Skin epidermis (tissue), 12 donors: Measurements from ENCODE around the gene PRMT6.
"Not testable (repeated sequence)": the region's sequence is repeated elsewhere in the genome, so short reads cannot be mapped to it uniquely, and the experiment has no call there.

Source experiments
- H3K27ac ChIP-seq, 21 experiments: fragments of 200-600 bp; sonication (generic) in 11 of 21; one replicate each; pipeline ENCODE4 v1.5.0; 2020; ENCODE audit warnings: mild to moderate bottlenecking in 3 of 21, inconsistent platforms in 2 of 21, moderate library complexity in 2 of 21
- H3K4me3 ChIP-seq, 7 experiments: fragments of 200-600 bp; sonication (generic) in 2 of 7; one replicate each; pipeline ENCODE4 v1.5.0; 2020; ENCODE audit warnings: inconsistent platforms in 2 of 7, mild to moderate bottlenecking in 2 of 7, moderate library complexity in 1 of 7

Gene PRMT6

DNA sequence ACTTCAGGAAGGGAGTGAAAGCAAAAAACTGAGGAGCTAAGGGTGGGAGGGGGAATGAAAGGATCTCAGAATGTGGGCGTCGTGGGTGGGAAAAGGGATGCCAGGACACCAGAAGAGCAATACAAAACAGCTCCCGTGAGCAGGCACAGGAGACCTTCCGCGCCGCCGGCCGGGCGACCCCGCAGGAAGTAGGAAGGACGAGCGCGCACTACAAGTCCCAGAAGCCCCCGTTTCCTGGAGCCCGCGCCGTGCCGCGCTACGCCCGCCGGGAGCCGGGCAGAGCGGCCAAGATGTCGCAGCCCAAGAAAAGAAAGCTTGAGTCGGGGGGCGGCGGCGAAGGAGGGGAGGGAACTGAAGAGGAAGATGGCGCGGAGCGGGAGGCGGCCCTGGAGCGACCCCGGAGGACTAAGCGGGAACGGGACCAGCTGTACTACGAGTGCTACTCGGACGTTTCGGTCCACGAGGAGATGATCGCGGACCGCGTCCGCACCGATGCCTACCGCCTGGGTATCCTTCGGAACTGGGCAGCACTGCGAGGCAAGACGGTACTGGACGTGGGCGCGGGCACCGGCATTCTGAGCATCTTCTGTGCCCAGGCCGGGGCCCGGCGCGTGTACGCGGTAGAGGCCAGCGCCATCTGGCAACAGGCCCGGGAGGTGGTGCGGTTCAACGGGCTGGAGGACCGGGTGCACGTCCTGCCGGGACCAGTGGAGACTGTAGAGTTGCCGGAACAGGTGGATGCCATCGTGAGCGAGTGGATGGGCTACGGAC lies at the start of gene PRMT6:
Gene PRMT6 (plus strand): TSS at position 249 of the 771 bp plus-strand sequence. CDS start 42 bp downstream, at position 291.
- Histone ChIP-seq H3K27ac (peak within 1 kb of the TSS; percentile 62 to 92 (median 82)), H3K4me3 (peak within 1 kb of the TSS; percentile 71 to 96 (median 87))

DNA sequence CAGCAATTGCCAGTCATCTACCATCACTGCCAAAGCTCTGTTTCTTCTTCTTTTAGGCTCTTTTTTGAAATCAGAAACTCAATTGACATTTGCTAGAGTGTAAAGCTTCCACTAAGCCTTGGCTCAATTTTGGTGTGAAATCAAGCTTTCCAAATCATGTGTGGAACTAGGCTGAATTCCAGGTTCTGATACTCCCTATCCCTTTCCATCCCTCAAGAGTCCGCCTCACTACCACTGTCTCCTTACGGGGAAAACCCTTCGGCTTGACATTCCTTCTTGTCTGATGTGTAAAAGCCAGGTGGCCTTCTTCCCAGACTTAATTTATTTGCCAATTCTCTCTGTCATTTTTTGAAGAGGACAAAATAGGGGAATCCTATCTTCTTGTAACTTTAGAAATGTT lies 47.2 kb upstream of the PRMT6 start:
- H3K27ac ChIP-seq = no peak overlapping the region
- no peak overlapping the region for H3K4me3 ChIP-seq

DNA sequence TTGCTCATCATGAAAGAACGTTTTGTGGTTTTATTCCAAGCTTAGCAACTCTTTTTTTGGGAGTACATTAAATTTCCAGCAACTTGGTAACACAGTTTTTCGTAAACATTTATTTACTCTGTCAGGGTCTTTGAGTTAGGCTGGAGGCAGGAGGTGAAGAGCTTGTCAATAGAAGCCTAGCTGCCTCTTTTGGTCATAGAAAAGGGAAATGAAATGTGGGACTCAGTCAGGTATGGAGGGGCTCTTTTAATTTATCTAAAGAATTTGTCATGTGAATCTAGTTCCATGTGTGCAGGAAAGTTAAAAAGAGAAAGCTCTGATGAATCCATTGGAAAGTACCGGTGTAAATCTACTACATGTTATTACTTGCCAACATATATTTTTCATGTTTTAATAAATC lies 45.9 kb upstream of the PRMT6 start:
- Histone ChIP-seq H3K4me3 (no peak overlapping the region), H3K27ac (no peak overlapping the region)

DNA sequence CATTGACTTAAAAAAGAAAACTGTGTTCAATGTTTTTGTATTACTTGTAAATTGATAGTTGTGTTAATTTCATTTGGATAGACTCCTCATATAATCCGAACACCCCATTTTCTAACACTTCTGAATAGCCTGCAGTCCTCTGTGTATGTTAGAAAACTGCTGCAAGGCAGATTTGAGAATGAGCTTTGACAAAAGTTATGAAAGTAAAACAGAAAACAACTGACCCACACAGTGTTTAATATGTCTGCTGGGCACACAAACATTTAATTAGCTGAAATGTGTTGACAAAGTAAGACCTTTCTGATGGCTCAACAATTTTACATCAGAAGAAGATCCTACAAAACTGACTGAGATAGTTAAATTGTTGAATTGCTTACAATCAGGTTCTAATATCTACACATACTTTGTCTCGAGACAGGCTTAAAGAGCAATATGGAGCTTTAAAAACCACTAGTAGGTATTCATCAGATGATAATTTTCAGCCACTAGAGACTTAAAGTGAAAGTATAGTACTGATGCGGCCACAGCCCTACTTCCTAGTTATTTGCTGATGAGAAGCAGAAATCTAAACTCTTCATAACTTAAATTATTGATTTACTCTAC lies 40.0 kb upstream of the PRMT6 start:
- H3K4me3 ChIP-seq = no peak overlapping the region
- H3K27ac ChIP-seq = no peak overlapping the region

DNA sequence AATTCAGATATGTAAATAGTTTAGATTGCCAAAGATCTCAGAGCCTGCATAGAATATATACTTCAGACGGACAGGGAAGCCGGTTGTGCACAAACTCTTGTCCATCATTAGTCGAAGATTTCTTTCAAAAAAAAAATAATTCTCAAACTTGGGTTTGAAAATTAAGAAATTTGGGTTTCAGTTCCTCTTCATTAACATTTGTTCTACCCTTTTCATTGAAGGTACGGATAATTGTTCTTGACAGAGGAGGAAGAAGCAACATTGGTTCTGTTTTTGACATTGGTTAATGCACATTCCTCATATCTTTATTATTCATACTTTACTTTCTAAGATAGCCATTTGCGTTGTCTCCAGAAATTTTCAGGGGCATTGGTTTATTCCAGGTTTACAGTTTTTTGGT lies 38.0 kb upstream of the PRMT6 start:
- H3K27ac ChIP-seq = no peak overlapping the region
- H3K4me3 ChIP-seq = no peak overlapping the region

DNA sequence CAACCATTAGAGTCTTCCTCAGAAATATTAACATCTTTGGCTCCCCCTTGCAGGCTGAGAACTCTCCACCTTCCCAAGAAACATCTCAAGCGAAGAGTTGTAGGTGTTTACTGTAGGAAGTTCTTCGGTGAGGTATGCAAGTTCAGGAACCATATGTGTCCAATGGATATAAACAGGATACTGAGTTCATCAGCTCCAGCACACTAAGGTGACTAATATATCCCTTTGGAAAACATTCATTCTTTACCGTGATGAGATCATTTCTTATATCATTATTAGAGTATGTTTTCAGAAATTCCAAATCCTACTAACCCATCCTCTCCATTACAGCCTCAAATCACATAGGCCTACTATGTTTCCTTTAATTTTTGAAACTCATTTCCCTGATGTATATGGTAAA lies 37.3 kb upstream of the PRMT6 start:
- Histone ChIP-seq H3K27ac (no peak overlapping the region), H3K4me3 (no peak overlapping the region)

DNA sequence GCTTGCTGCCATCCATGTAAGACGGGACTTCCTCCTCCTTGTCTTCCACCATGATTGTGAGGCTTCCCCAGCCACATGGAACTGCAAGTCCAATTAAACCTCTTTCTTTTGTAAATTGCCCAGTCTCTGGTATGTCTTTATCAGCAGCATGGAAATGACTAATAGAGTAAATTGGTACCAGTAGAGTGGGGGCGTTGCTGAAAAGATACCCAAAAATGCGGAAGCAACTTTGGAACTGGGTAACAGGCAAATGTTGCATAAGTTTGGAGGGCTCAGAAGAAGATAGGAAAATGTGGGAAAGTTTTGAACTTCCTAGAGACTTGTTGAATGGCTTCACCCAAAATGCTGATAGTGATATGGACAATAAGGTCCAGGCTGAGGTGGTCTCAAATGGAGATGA lies 17.6 kb upstream of the PRMT6 start:
- not testable (repeated sequence) for H3K27ac ChIP-seq, H3K4me3 ChIP-seq

DNA sequence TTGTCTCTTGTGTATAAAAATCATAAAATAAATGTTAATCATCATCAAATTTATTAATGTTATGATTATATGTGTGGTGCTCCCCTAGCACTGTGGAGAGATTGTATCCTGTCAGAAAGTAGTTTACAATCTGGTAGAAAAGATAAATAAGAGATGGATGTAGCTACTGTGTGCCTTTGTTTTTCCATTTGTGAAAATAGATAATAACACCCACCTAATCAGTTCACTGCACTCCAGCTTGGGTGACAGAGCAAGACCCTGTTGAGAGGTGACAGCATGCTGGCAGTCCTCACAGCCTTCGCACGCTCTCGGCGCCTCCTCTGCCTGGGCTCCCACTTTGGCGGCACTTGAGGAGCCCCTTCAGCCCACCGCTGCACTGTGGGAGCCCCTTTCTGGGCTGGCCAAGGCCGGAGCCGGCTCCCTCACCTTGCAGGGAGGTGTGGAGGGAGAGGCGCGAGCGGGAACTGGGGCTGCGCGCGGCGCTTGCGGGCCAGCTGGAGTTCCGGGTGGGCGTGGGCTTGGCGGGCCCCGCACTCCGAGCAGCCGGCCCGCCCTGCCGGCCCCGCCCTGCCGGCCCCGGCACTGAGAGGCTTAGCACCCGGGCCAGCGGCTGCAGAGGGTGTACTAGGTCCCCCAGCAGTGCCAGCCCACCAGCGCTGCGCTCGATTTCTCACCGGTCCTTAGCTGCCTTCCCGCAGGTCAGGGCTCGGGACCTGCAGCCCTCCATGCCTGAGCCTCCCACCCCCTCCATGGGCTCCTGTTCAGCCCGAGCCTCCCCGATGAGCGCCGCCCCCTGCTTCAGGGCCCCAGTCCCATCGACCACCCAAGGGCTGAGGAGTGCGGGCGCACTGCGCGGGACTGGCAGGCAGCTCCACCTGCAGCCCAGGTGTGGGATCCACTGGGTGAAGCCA lies 11.9 kb upstream of the PRMT6 start:
- H3K4me3 ChIP-seq, H3K27ac ChIP-seq: not testable (repeated sequence)

DNA sequence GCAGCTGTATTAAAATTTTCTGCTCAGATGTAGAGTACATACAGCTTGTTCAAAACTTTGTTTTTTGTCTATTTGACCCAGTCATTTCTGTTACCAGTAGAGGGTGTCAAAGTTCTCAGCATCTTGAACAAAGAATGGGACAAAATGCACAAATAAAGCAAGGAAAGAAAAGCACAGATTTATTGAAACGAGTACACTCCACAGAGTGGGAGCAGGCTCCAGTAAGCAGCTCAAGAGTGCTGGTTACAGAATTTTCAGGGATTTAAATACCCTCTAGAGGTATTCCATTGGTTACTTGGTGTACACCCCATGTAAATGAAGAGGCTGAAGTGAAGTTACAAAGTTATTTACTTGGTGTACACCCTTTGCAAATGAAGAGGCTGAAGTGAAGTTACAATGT lies 8.9 kb upstream of the PRMT6 start:
- no peak overlapping the region for H3K4me3 ChIP-seq

DNA sequence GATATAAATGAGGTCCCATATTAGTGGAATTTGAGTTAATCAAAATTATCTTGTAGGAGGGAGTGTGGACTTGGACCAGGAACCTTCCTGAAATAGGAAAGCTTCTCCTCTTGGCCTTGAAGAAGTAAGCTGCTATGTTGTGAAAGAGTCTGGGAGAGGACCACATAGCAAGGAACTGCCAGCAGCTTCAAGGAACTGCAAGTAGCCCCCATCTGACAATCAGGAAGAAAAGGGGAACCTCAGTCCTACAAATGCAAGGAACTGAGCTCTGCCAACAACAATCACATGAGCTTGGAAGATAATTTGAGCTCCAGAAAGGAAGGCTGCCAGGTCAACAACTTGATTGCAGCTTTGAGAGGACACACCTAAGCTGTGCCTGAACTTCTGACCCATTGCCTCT lies 8.2 kb upstream of the PRMT6 start:
- Histone ChIP-seq H3K27ac (no peak overlapping the region), H3K4me3 (no peak overlapping the region)

More for the DNA sequence above, 8.9 kb upstream of the PRMT6 start:
- no peak overlapping the region for H3K27ac ChIP-seq

DNA sequence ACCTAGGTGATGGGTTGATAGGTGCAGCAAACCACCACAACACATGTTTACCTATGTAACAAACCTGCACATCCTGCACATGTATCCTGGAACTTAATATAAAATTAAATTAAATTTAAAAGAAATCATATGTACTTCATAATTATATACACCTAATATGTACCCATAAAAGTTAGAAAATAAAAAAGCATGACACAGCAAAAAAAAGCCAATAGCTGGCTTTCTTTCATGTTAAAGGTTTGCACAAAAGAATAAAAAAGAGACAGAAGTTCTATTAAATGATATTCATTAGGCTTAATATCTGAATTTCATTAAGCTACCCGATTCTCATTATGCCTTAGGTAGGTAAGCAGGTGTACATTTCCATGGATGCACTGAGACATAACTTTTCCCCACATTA lies 5.2 kb upstream of the PRMT6 start:
- Histone ChIP-seq H3K27ac (no peak overlapping the region), H3K4me3 (no peak overlapping the region)

DNA sequence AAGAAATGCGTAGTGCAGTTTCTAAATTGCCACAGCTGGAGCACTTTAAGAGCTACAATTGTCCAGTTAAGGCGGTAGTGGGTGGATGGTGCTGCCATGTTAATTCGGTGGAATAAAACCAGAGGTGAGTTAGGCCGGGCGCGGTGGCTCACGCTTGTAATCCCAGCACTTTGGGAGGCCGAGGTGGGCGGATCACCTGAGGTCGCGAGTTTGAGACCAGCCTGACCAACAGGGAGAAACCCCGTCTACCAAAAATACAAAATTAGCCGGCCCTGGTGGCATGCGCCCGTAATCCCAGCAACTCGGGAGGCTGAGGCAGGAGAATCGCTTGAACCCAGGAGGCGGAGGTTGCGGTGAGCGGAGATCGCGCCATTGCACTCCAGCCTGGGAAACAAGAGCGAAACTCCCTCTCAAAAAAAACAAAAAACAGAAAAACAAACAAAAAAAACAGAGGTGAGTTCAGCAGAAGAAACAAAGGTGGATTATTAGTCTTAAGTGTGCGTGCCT lies 502 bp upstream of the PRMT6 start:
- H3K27ac ChIP-seq = peak overlapping the region; percentile 62 to 92 (median 82)
- peak overlapping the region; percentile 71 to 96 (median 87) for H3K4me3 ChIP-seq

DNA sequence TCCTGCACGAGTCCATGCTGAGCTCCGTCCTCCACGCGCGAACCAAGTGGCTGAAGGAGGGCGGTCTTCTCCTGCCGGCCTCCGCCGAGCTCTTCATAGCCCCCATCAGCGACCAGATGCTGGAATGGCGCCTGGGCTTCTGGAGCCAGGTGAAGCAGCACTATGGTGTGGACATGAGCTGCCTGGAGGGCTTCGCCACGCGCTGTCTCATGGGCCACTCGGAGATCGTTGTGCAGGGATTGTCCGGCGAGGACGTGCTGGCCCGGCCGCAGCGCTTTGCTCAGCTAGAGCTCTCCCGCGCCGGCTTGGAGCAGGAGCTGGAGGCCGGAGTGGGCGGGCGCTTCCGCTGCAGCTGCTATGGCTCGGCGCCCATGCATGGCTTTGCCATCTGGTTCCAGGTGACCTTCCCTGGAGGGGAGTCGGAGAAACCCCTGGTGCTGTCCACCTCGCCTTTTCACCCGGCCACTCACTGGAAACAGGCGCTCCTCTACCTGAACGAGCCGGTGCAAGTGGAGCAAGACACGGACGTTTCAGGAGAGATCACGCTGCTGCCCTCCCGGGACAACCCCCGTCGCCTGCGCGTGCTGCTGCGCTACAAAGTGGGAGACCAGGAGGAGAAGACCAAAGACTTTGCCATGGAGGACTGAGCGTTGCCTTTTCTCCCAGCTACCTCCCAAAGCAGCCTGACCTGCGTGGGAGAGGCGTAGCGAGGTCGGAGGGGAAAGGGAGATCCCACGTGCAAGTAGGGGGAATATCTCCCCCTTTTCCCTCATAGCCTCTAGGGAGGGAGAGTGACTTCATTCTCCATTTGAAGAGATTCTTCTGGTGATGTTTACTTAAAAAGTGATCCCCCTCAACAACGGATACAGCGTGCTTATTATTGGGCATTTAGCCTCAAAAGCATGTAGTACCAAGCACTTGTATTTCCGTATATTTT lies 991 bp downstream of the PRMT6 start:
- peak overlapping the region in 20 of 21 experiments; percentile 62 to 92 (median 82) for H3K27ac ChIP-seq
- peak overlapping the region; percentile 71 to 96 (median 87) for H3K4me3 ChIP-seq

DNA sequence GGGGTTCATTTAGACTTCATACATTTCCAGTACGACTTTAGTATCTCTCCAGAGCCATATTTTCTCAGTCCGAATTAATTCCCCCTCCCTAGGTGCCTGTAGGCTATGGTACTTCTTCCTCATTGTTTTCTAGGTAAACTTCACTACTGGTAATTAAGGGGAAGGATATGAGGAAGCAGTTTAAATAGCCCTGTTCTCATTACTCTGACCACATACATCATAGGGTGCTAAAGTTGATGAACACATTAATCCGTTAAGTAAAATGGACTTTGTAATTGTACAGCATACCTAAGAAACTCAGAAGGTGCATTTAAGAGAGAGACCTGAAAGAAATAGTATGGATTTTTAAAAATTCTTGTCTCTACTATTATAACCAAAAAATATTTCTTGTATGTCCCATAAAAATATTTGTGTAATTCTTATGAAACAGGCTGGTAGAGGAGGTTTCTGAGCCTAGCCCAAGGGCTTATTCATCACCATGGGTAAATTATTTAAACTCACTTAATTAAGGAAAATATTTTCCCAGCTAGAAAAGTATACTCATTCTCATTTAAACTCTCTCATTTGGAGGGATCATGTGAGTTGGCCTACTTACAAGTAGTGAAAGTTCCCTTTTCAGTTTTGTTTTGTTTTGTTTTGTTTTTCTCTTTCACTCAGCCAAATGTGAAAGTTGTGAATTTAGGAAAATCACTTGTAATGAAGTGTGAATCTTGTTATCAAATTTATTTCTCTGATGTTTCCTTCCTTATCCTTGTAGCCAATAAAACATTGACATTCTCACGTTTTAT lies 2.0 kb downstream of the PRMT6 start:
- no peak overlapping the region for H3K4me3 ChIP-seq
- H3K27ac ChIP-seq = peak overlapping the region in 1 of 21 experiments; percentile 87

DNA sequence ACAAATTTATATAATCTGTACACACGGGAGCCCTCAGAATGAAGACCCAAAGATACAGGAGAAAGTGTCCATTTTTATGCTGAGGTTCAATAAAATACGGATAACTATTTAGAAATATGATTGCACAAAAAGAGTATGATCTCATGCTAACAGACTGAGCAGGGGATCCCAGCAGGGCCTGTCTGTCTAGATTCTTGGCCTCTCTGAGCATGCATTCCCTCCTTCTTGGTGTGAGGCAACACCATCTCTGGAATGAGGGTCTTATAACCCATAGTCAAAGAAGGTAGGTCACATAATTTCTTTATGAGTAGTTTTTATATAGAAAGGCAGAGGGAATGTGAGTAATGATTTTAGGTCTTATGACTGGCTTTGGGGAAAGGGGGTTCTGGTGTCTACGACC lies 5.4 kb downstream of the PRMT6 start:
- Histone ChIP-seq H3K27ac (no peak overlapping the region), H3K4me3 (no peak overlapping the region)

DNA sequence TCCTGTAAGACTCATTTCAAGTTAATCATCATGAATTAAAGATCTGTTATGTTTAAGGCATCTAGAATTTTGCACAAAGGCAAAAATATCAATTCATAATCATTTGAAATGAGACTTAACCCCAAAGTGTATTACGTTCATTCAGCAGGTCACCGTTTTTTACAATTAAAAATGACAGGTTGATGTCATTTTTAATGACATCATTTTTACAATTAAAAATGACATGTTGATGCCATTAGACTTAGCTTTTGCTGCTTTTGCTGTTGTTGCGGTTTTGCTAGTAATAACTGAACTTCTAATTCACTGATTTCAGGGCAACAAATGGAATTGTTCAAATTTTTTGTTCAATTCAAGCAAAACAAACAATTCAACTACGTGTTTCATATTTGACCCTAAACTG lies 17.0 kb downstream of the PRMT6 start:
- H3K4me3 ChIP-seq = no peak overlapping the region
- no peak overlapping the region for H3K27ac ChIP-seq

DNA sequence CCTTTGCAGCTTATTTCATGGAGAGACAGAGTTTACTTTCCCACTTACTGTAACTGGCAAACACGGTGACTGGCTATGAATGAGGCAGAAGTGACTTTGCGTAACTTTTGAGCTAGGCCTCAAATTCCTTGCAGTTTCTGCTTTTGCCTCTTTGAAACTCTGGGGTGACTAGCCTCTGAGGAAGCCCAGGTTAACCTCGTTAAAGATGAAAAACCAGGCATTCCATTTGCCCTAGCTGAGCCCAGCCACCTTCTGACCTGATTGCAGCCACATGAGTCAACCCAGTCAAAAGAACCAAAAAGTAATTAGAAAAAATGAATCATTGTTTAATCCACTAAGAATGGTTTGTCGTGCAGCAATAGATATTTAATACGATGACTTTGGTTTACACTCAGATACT lies 20.4 kb downstream of the PRMT6 start:
- Histone ChIP-seq H3K27ac (no peak overlapping the region), H3K4me3 (no peak overlapping the region)

DNA sequence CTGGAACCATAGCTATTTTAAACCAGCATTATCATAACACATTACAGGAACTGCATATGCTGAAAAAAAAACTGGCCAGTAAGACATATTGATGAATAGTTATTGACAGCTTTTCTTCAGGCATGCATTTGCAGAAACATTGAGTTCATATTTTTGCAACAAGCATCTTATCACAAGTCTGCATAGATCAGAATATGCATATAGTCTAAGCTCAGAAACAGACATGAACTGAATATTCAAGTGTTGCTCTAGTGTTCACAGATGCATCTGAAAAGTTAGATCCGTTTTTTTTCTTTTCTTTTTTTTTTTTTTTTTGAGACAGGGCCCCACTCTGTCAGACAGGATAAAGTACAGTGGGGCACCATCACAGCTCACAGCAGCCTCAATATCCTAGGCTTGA lies 22.8 kb downstream of the PRMT6 start:
- Histone ChIP-seq H3K4me3 (no peak overlapping the region), H3K27ac (no peak overlapping the region)
